B cell (primary cell): Measurements from ENCODE around the gene CRIP3.

Source experiments
- CTCF ChIP-seq: fragments of 200-600 bp; IDR thresholded peaks from one replicate; pipeline ENCODE4 v1.8.0; 2022; ENCODE audit warnings: antibody characterized with exemption, mild to moderate bottlenecking
- EZH2 ChIP-seq: IDR thresholded peaks from 2 replicates; pipeline ENCODE4 v1.6.1; 2012; ENCODE audit warnings: borderline replicate concordance, low read depth, mild to moderate bottlenecking, moderate library complexity, low read length; ENCODE audit not compliant: insufficient read depth, poor library complexity, severe bottlenecking

DNA sequence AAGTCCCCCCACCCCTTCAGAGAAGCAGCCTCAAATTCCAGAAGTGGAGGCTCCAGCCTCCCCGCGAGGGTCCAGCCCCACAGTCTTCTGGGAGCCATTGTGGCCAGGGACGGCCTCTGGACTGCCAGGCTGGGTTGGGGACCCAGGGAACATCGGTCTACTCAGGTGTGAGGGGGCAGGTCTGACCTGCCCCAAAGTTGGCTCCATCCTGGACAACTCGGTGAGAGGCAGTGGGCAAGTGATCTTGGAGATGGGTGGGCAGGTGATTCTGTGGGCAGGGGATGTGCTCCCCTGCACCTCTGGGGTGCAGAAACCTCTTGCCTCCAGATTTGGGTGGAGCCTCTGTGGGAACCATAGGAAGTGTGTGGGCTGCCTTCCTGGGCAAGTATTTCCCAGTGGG lies 22.8 kb downstream of the CRIP3 start:
- TF ChIP-seq CTCF = no peak
- TF ChIP-seq EZH2 = no peak
